GM23338 (cell line): ENCODE results near the gene CES2. TPM values are rescaled to one million over a fixed set of nuclear protein-coding genes. Genes with fewer than 3 reads are reported as not detected.

Experiments
- ATAC-seq: fragments of 200-7000 bp; cut with Tn5 transposase; 3 replicates; pipeline ENCODE4 v1.9.1; 2020
- DNase-seq: peaks from one replicate; pipeline ENCODE4 v3.0.0-alpha.2; 2015; ENCODE audit warnings: low spot score
- H2AFZ ChIP-seq: fragments of 200-600 bp; sonication (generic); 2 replicates; pipeline ENCODE4 v1.8.0; 2016; ENCODE audit warnings: antibody characterized with exemption, mild to moderate bottlenecking, moderate library complexity
- H3F3A ChIP-seq: fragments of 200-600 bp; sonication (generic); replicated peaks from 2 replicates; pipeline ENCODE4 v1.8.0; 2017; ENCODE audit warnings: antibody characterized with exemption, mixed run types, low read depth
- H3K27ac ChIP-seq: fragments of 200-600 bp; sonication (generic); 2 replicates; pipeline ENCODE4 v1.6.1; 2016; ENCODE audit warnings: low read depth
- H3K27me3 ChIP-seq: fragments of 200-600 bp; sonication (generic); 2 replicates; pipeline ENCODE4 v1.8.0; 2016; ENCODE audit warnings: mild to moderate bottlenecking, mixed run types, moderate library complexity; ENCODE audit not compliant: insufficient read depth
- H3K36me3 ChIP-seq: fragments of 200-600 bp; sonication (generic); 2 replicates; pipeline ENCODE4 v1.8.0; 2016; ENCODE audit warnings: mild to moderate bottlenecking; ENCODE audit not compliant: insufficient read depth
- H3K4me1 ChIP-seq: fragments of 200-600 bp; sonication (generic); 2 replicates; pipeline ENCODE4 v1.8.0; 2016; ENCODE audit warnings: mild to moderate bottlenecking, moderate library complexity; ENCODE audit not compliant: insufficient read depth
- H3K4me2 ChIP-seq: fragments of 200-600 bp; sonication (generic); 2 replicates; pipeline ENCODE4 v1.7.1; 2017; ENCODE audit warnings: mixed run types
- H3K4me3 ChIP-seq: fragments of 200-600 bp; sonication (generic); 2 replicates; pipeline ENCODE4 v1.6.1; 2016; ENCODE audit warnings: mixed run types
- H3K79me2 ChIP-seq: fragments of 200-600 bp; sonication (generic); replicated peaks from 2 replicates; pipeline ENCODE4 v1.8.0; 2017; ENCODE audit warnings: mild to moderate bottlenecking; ENCODE audit not compliant: insufficient read depth
- H3K9me2 ChIP-seq: fragments of 200-600 bp; sonication (generic); 2 replicates; pipeline ENCODE4 v1.8.0; 2017; ENCODE audit not compliant: insufficient read depth
- H4K20me1 ChIP-seq: fragments of 200-600 bp; sonication (generic); replicated peaks from 2 replicates; pipeline ENCODE4 v1.8.0; 2017; ENCODE audit warnings: mild to moderate bottlenecking; ENCODE audit not compliant: insufficient read depth
- H3K27ac Mint-ChIP-seq: 2 replicates; pipeline ENCODE4 v1.8.0; 2020; ENCODE audit warnings: inconsistent platforms, mild to moderate bottlenecking, moderate library complexity, mixed read lengths
- H3K27me3 Mint-ChIP-seq: 3 replicates; pipeline ENCODE4 v1.8.0; 2022; ENCODE audit warnings: low read depth, mild to moderate bottlenecking, moderate library complexity, mixed read lengths, inconsistent platforms; ENCODE audit not compliant: insufficient read depth, poor library complexity
- H3K36me3 Mint-ChIP-seq: 3 replicates; pipeline ENCODE4 v1.8.0; 2021; ENCODE audit warnings: low read depth, mild to moderate bottlenecking, inconsistent platforms, moderate library complexity, mixed read lengths
- H3K4me1 Mint-ChIP-seq: 3 replicates; pipeline ENCODE4 v1.8.0; 2020; ENCODE audit warnings: mild to moderate bottlenecking, inconsistent platforms, mixed read lengths
- H3K4me3 Mint-ChIP-seq: 3 replicates; pipeline ENCODE4 v1.8.0; 2021; ENCODE audit warnings: moderate library complexity, mild to moderate bottlenecking, inconsistent platforms, mixed read lengths
- H3K9me3 Mint-ChIP-seq: 3 replicates; pipeline ENCODE4 v1.8.0; 2020; ENCODE audit warnings: moderate library complexity, mild to moderate bottlenecking, inconsistent platforms, mixed read lengths
- CREB1 ChIP-seq: fragments of 250-450 bp; sonication (Bioruptor Pico); IDR thresholded peaks from 2 replicates; pipeline ENCODE4 v1.5.0; 2020; ENCODE audit warnings: low read depth, mild to moderate bottlenecking, moderate library complexity
- EZH2 ChIP-seq: fragments of 200-600 bp; sonication (generic); IDR thresholded peaks from one replicate; pipeline ENCODE4 v1.8.0; 2017; ENCODE audit warnings: antibody characterized with exemption, mild to moderate bottlenecking, low read depth; ENCODE audit not compliant: unreplicated experiment
- EZH2phosphoT487 ChIP-seq: fragments of 200-600 bp; sonication (generic); IDR thresholded peaks from one replicate; pipeline ENCODE4 v1.8.1; 2018; ENCODE audit warnings: antibody characterized with exemption; ENCODE audit not compliant: unreplicated experiment
- NANOG ChIP-seq: IDR thresholded peaks from 2 replicates; pipeline ENCODE4 v1.6.1; 2016; ENCODE audit warnings: antibody characterized with exemption, borderline replicate concordance
- POLR2AphosphoS5 ChIP-seq: IDR thresholded peaks from 2 replicates; pipeline ENCODE4 v1.6.1; 2016; ENCODE audit warnings: antibody characterized with exemption, low read depth
- REST ChIP-seq: IDR thresholded peaks from one replicate; pipeline ENCODE4 v1.6.1; 2018; ENCODE audit warnings: antibody characterized with exemption; ENCODE audit not compliant: unreplicated experiment
- STAT1 ChIP-seq: IDR thresholded peaks from one replicate; pipeline ENCODE4 v1.6.1; 2016; ENCODE audit warnings: antibody characterized with exemption; ENCODE audit not compliant: unreplicated experiment
- ZNF331 ChIP-seq: fragments of 250-450 bp; sonication (Bioruptor Pico); IDR thresholded peaks from 2 replicates; pipeline ENCODE4 v1.5.0; 2020; ENCODE audit warnings: low read depth, mild to moderate bottlenecking, moderate library complexity
- ZNF462 ChIP-seq: fragments of 250-450 bp; sonication (Bioruptor Pico); IDR thresholded peaks from 2 replicates; pipeline ENCODE4 v1.5.0; 2020; ENCODE audit warnings: mild to moderate bottlenecking, moderate library complexity
- polyA plus RNA-seq: library from polyadenylated mRNA; unstranded; fragments of >200 nt; fragmentation: Nextera tagmentation; extraction: Ambion mirVana; gene quantifications from 2 replicates; pipeline ENCODE4 v1.2.1, GENCODE V29; 2016
- total RNA-seq: library from RNA; depleted of rRNA; stranded (reverse); fragments of >200 nt; shearing (Covaris generic); gene quantifications from 2 replicates; pipeline ENCODE4 v1.2.3, GENCODE V29; 2014
- TF ChIP-seq, protein P1 (sequence below), 2 experiments: fragments of 200-600 bp in 1 of 2; sonication (generic) in 1 of 2; conservative IDR thresholded peaks; 2 replicates each; pipeline versions ENCODE4 v1.5.1 to v1.6.1; 2016 to 2017; ENCODE audit warnings: antibody characterized with exemption in 2 of 2, low read depth in 2 of 2, mild to moderate bottlenecking in 2 of 2, moderate library complexity in 1 of 2

Gene CES2
- total and polyA plus RNA-seq, 2 experiments from 2014 or later = 5.0 to 9.3 TPM

DNA sequence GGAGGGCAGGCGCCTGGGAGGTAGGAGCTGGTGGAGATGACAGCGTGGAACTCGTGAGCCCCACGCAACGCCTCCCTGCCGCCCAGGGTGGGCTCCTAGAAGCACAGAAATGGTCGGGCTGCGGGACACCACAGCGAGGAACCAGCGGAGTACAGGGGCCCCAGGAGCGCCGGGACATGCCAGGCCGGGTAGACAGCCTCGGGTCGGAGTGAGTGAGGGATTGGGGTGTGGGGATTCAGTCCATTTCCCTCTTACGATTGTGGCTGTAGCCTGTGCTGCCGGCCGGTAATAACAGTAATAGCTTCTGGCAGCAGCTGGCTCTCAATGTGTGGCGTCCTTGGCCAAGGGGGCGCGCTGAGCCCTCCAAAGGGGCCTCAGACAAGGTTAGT, 13.5 kb downstream of the CES2 start:
- peaks cover 3% of the 10 kb centered on the region; the same call in 1 of the 2 replicates for H3K4me1 ChIP-seq
- Mint-ChIP-seq H3K4me1 (peaks cover under 1% of the 10 kb centered on the region; the same call in 2 of the 3 replicates), H3K27ac (no peak overlapping the region), H3K36me3 (0 out of 3 replicates have a peak, but pooled peaks cover 4% of the 10 kb centered on the region), H3K27me3 (peaks cover 39% of the 10 kb centered on the region), H3K9me3 (peaks cover 10% of the 10 kb centered on the region; the same call in 2 of the 3 replicates), H3K4me3 (peak overlapping the region; percentile 66; the same call in 2 of the 3 replicates)
- no peaks in the 10 kb centered on the region for H3K9me2 ChIP-seq
- H3K27ac ChIP-seq = no peak overlapping the region
- H3K79me2 ChIP-seq = no peaks in the 10 kb centered on the region
- peak overlapping the region; percentile 60 for H3K4me3 ChIP-seq
- no peaks in the 10 kb centered on the region for H3K36me3 ChIP-seq
- no peaks in the 10 kb centered on the region for H3F3A ChIP-seq
- TF ChIP-seq STAT1 (no peak), EZH2 (peak; percentile 36), ZNF331 (CRISPR knock-in tag) (no peak), CREB1 (CRISPR knock-in tag) (no peak), NANOG (no peak)
- TF ChIP-seq, protein P1, sequence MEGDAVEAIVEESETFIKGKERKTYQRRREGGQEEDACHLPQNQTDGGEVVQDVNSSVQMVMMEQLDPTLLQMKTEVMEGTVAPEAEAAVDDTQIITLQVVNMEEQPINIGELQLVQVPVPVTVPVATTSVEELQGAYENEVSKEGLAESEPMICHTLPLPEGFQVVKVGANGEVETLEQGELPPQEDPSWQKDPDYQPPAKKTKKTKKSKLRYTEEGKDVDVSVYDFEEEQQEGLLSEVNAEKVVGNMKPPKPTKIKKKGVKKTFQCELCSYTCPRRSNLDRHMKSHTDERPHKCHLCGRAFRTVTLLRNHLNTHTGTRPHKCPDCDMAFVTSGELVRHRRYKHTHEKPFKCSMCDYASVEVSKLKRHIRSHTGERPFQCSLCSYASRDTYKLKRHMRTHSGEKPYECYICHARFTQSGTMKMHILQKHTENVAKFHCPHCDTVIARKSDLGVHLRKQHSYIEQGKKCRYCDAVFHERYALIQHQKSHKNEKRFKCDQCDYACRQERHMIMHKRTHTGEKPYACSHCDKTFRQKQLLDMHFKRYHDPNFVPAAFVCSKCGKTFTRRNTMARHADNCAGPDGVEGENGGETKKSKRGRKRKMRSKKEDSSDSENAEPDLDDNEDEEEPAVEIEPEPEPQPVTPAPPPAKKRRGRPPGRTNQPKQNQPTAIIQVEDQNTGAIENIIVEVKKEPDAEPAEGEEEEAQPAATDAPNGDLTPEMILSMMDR (conservative IDR thresholded peaks at IDR 0.05; ENCODE audit: low read depth in 2 of 2) = no peak
- H3K27me3 ChIP-seq = peaks cover 51% of the 10 kb centered on the region
- peak overlapping the region; percentile 87 for H3K4me2 ChIP-seq
- no peaks in the 10 kb centered on the region for H4K20me1 ChIP-seq
- H2AFZ ChIP-seq = peak overlapping the region; percentile 98; the same call in 1 of the 2 replicates
- peak; percentile 33 for DNase-seq
- ATAC-seq = peak; percentile 38

DNA sequence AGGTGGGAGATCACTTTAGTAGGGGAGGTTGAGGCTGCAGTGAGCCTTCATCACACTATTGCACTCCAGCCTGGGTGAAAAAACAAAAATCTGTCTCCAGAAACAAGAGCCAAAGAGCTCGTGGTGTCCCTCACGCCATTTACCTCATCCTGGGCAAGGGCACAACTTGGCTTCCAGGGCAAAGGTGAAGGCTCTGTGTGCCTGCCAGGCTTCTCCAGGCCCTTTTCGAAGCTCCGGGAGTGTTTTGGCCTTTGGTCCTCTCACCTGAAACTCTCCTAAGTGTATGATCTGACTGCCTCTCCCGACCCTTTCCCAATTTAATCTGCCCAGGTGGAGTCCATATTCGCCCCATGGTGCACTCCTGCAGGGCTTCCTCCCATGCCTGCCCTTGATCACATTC, 14.2 kb downstream of the CES2 start:
- Histone ChIP-seq H3K4me3 (no peak overlapping the region), H3F3A (no peaks in the 10 kb centered on the region), H3K27ac (no peak overlapping the region), H3K4me2 (no peak overlapping the region), H3K27me3 (peaks cover 51% of the 10 kb centered on the region), H3K4me1 (peaks cover 3% of the 10 kb centered on the region; the same call in 1 of the 2 replicates), H3K36me3 (no peaks in the 10 kb centered on the region), H3K79me2 (no peaks in the 10 kb centered on the region), H3K9me2 (no peaks in the 10 kb centered on the region), H4K20me1 (no peaks in the 10 kb centered on the region), H2AFZ (no peak overlapping the region)
- ATAC-seq (no peak), DNase-seq (no peak)
- Mint-ChIP-seq H3K27me3 (peaks cover 44% of the 10 kb centered on the region), H3K9me3 (peaks cover 10% of the 10 kb centered on the region; the same call in 2 of the 3 replicates), H3K4me1 (peaks cover 3% of the 10 kb centered on the region; the same call in 2 of the 3 replicates), H3K4me3 (no peak overlapping the region), H3K27ac (no peak overlapping the region), H3K36me3 (0 out of 3 replicates have a peak, but pooled peaks cover 4% of the 10 kb centered on the region)
- TF ChIP-seq ZNF462 (CRISPR knock-in tag) (no peak), POLR2AphosphoS5 (no peak), STAT1 (no peak), EZH2phosphoT487 (no peak), REST (no peak), NANOG (no peak), EZH2 (peak; percentile 23)
